Keratinocyte (primary cell): ENCODE results near the gene NPLOC4. TPM values are rescaled to one million over a fixed set of nuclear protein-coding genes. Genes with fewer than 3 reads are reported as not detected.

Source experiments
- DNase-seq: peaks from one replicate; pipeline ENCODE4 v3.0.0-alpha.2; 2011; ENCODE audit warnings: low read depth, missing footprints, low spot score
- FAIRE-seq: peaks from 2 replicates; lab custom pipeline; 2011; peaks lifted over from hg19 to GRCh38; lab: Jason Lieb, UNC
- H2AFZ ChIP-seq: 2 replicates; pipeline ENCODE4 v1.6.0; 2012; ENCODE audit warnings: low read length, control low read depth, inconsistent platforms; ENCODE audit not compliant: control insufficient read depth
- H3K27ac ChIP-seq: 2 replicates; pipeline ENCODE4 v1.5.1; 2011; ENCODE audit warnings: low read length; ENCODE audit not compliant: control insufficient read depth, insufficient read depth
- H3K27me3 ChIP-seq: 3 replicates; pipeline ENCODE4 v1.6.0; 2011; ENCODE audit warnings: low read length; ENCODE audit not compliant: control insufficient read depth, insufficient read depth; ENCODE audit errors: extremely low read depth
- H3K36me3 ChIP-seq, 2 experiments: 2 replicates in 1 of 2; 3 replicates in 1 of 2; pipeline ENCODE4 v1.5.1; 2011; ENCODE audit warnings: low read length in 2 of 2, mild to moderate bottlenecking in 1 of 2; ENCODE audit not compliant: control insufficient read depth in 2 of 2, insufficient read depth in 2 of 2; ENCODE audit errors: extremely low read depth in 1 of 2
- H3K4me1 ChIP-seq: 3 replicates; pipeline ENCODE4 v1.5.1; 2011; ENCODE audit warnings: low read length; ENCODE audit not compliant: control insufficient read depth, insufficient read depth; ENCODE audit errors: extremely low read depth
- H3K4me2 ChIP-seq: 3 replicates; pipeline ENCODE4 v1.6.0; 2011; ENCODE audit warnings: low read depth, low read length; ENCODE audit not compliant: control insufficient read depth, insufficient read depth; ENCODE audit errors: extremely low read depth
- H3K4me3 ChIP-seq, 3 experiments: fragments of 200-600 bp in 1 of 3; sonication (generic) in 1 of 3; 2 replicates in 2 of 3; 3 replicates in 1 of 3; pipeline ENCODE4 v1.5.1; 2011 to 2016; ENCODE audit warnings: low read length in 3 of 3, mild to moderate bottlenecking in 3 of 3, control low read depth in 2 of 3, inconsistent platforms in 1 of 3, low read depth in 1 of 3, mixed read lengths in 1 of 3, mixed run types in 1 of 3, moderate library complexity in 1 of 3; ENCODE audit not compliant: control insufficient read depth in 2 of 3, insufficient read depth in 2 of 3; ENCODE audit errors: extremely low read depth in 1 of 3
- H3K79me2 ChIP-seq: 2 replicates; pipeline ENCODE4 v1.6.0; 2012; ENCODE audit warnings: low read length; ENCODE audit not compliant: control insufficient read depth, insufficient read depth
- H3K9ac ChIP-seq: 3 replicates; pipeline ENCODE4 v1.6.0; 2011; ENCODE audit warnings: low read length; ENCODE audit not compliant: control insufficient read depth, insufficient read depth; ENCODE audit errors: extremely low read depth
- H3K9me1 ChIP-seq: 3 replicates; pipeline ENCODE4 v1.6.0; 2011; ENCODE audit warnings: low read length; ENCODE audit not compliant: control insufficient read depth, insufficient read depth; ENCODE audit errors: extremely low read depth
- H3K9me3 ChIP-seq: 2 replicates; pipeline ENCODE4 v1.5.1; 2012; ENCODE audit warnings: low read depth, low read length; ENCODE audit not compliant: control insufficient read depth
- H4K20me1 ChIP-seq: 3 replicates; pipeline ENCODE4 v1.6.0; 2011; ENCODE audit warnings: low read length; ENCODE audit not compliant: control insufficient read depth, insufficient read depth; ENCODE audit errors: extremely low read depth
- CTCF ChIP-seq, 3 experiments: IDR thresholded peaks in 1 of 3; conservative IDR thresholded peaks in 1 of 3; optimal IDR thresholded peaks in 1 of 3; 2 replicates in 2 of 3; 3 replicates in 1 of 3; pipeline versions ENCODE3 to v1.5.1; 2011; ENCODE audit warnings: low read length in 3 of 3, mild to moderate bottlenecking in 3 of 3, moderate library complexity in 2 of 3, control low read depth in 1 of 3, inconsistent platforms in 1 of 3; ENCODE audit not compliant: insufficient read depth in 2 of 3; ENCODE audit errors: extremely low read depth in 1 of 3
- EZH2 ChIP-seq: IDR thresholded peaks from one replicate; pipeline ENCODE4 v1.6.1; 2012; ENCODE audit warnings: inconsistent platforms, mild to moderate bottlenecking, low read length, moderate library complexity
- dilution Hi-C: fragments of 300-500 bp; cut with MboI; formaldehyde crosslinking; loops from one replicate; pipeline ENCODE4 v1.7.0; 2020; ENCODE audit warnings: low sequenced_read_pairs; ENCODE audit not compliant: extremely low pct_ligation_motif_present
- polyA plus RNA-seq, 5 experiments: library from polyadenylated mRNA; depleted of rRNA in 3 of 5; stranded (reverse) in 3 of 5; stranded (forward) in 1 of 5; unstranded in 1 of 5; fragments of >200 nt; gene quantifications; 1 replicate in 1 of 5; 2 replicates in 3 of 5; 3 replicates in 1 of 5; pipeline versions ENCODE4 v1.2.1 to v1.2.3, GENCODE V29; 2011 to 2012; ENCODE audit warnings: missing spikeins in 2 of 5, low read depth in 1 of 5, low replicate concordance in 1 of 5

NPLOC4 gene
- polyA plus RNA-seq, 1 donor (not counting 4 experiments of a cell fraction or from before 2014, with no cell fraction given), result 64.0 TPM

DNA sequence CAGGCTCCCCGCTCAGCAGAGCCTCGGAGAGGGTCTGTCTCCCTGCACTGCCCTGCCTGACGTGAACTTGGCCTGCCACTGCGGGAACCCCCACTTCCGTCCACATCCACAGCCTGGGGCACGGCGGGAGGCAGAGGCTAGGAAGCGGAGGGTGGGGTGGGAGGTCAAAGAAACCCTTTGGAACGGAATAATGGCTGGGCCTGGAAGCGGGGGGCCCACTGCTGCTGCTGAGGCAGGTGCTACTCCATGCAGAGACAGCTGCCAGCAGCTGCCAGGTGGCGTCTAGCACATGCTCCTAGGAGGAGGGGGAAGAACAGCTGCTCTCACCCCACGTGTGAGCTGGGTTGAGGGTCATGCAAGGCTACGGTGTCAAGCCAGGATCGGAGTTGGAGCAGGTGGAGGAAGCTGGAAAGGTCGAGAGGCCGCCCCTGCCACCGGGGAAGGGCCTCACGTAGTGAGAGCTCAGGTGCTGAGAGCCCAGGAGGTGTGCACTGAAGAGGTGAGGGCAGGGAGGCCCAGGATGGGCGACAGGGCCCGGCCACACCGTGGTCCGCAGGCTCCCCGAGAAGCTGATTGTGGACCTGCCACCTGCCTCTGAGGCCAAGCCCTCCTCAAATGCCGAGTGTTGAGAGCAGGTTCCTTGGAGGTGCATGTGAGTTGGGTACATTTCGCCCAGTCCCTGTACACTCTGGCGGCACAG is 98.9 kb downstream of the NPLOC4 start:
- Histone ChIP-seq H3K27ac (no peak overlapping the region), H3K9me3 (no peaks in the 10 kb centered on the region), H3K4me2 (no peak overlapping the region), H3K36me3 (peaks cover 5 to 15% of the 10 kb centered on the region in 2 experiments), H3K4me3 (no peak overlapping the region), H3K4me1 (peaks cover 3% of the 10 kb centered on the region), H2AFZ (no peak overlapping the region), H3K9ac (no peak overlapping the region), H3K9me1 (no peaks in the 10 kb centered on the region), H3K79me2 (no peaks in the 10 kb centered on the region), H4K20me1 (peaks cover 7% of the 10 kb centered on the region), H3K27me3 (peaks cover 34% of the 10 kb centered on the region)
- TF ChIP-seq CTCF (optimal IDR thresholded peaks at IDR 0.05 in 1 of 3, IDR thresholded peaks at IDR 0.05 in 1 of 3, conservative IDR thresholded peaks at IDR 0.05 in 1 of 3; ENCODE audit: extremely low read depth in 1 of 3, insufficient read depth in 2 of 3, low read length in 3 of 3) (no peak), EZH2 (no peak)
- DNase-seq (no peak), FAIRE-seq (no peak)
- dilution Hi-C loops, result no loop called here

DNA sequence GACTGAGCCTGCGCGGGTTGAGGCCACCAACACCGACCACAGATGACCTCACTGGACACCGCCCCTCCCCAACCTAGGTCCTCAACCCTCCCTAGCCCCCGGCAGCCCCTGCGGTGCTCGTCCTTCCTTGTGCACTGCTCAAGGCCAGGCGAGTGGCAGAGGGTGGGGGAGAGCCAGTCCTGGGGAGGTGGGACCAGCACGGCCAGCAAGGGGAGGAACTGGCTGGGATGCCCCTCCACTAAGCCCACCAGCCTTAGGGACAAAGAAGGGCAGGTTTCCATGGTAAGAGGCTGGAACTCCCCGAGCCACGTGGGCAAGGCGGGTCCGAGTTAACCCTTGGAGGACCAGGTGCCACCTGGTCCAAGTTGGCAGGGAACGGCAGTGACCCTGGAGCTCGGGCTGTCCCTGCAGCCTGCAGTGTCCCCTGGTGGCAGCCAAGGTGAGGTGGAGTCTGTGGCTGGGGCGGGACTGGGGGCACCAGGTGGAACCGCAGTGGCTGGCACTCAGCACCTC is 99.5 kb downstream of the NPLOC4 start:
- no peaks in the 10 kb centered on the region for H3K9me3 ChIP-seq
- FAIRE-seq (no peak), DNase-seq (no peak)
- no peaks in the 10 kb centered on the region for H3K79me2 ChIP-seq
- dilution Hi-C loops, result no loop called here
- H3K9ac ChIP-seq, result no peak overlapping the region
- no peak overlapping the region for H3K4me2 ChIP-seq
- TF ChIP-seq EZH2 (no peak), CTCF (optimal IDR thresholded peaks at IDR 0.05 in 1 of 3, IDR thresholded peaks at IDR 0.05 in 1 of 3, conservative IDR thresholded peaks at IDR 0.05 in 1 of 3; ENCODE audit: extremely low read depth in 1 of 3, insufficient read depth in 2 of 3, low read length in 3 of 3) (peak; percentile 18 to 64 (median 58))
- H3K9me1 ChIP-seq, result no peaks in the 10 kb centered on the region
- peaks cover 3% of the 10 kb centered on the region for H3K4me1 ChIP-seq
- peaks cover 3 to 9% of the 10 kb centered on the region in 2 experiments for H3K36me3 ChIP-seq
- peaks cover 34% of the 10 kb centered on the region for H3K27me3 ChIP-seq
- H2AFZ ChIP-seq, result no peak overlapping the region
- H3K4me3 ChIP-seq, result no peak overlapping the region
- H3K27ac ChIP-seq, result no peak overlapping the region
- peaks cover 7% of the 10 kb centered on the region for H4K20me1 ChIP-seq
